Left renal pelvis (tissue), 4 donors: ENCODE results near the gene UQCR11. TPM values are rescaled to one million over a fixed set of nuclear protein-coding genes. Genes with fewer than 3 reads are reported as not detected.

Source experiments
- polyA plus RNA-seq, 4 donors: library from polyadenylated mRNA; unstranded; fragments of 120-200 nt; gene quantifications; one replicate each; pipeline ENCODE4 v1.2.1, GENCODE V29; 2013; ENCODE audit not compliant: insufficient read length in 4 of 4

The UQCR11 gene
- polyA plus RNA-seq, 4 donors: 86.3 to 159 (median 107) TPM

Other genes with a start within 250 kb of the UQCR11 start
- gene NDUFS7, start 221.6 kb downstream of the UQCR11 start, polyA plus RNA-seq: 10 to 100 TPM; 32.0 to 90.9 (median 46.4) TPM
- 10 to 100 TPM; 24.2 to 37.3 (median 30.3) TPM for gene GAMT, start 203.9 kb downstream of the UQCR11 start, polyA plus RNA-seq
- 100 to 1,000 TPM in 1 of 4 donors, 10 to 100 TPM in 3; 61.7 to 103 (median 80.9) TPM for gene DAZAP1, start 197.9 kb downstream of the UQCR11 start, polyA plus RNA-seq
- 100 to 1,000 TPM; 544 to 886 (median 605) TPM for gene RPS15, start 167.1 kb downstream of the UQCR11 start, polyA plus RNA-seq
- 1 to 10 TPM; 1.0 to 1.5 (median 1.2) TPM for gene APC2, start 155.3 kb downstream of the UQCR11 start, polyA plus RNA-seq
- 10 to 100 TPM; 16.5 to 37.0 (median 21.9) TPM for gene C19orf25, start 126.2 kb downstream of the UQCR11 start, polyA plus RNA-seq
- 1 to 10 TPM; 2.1 to 9.8 (median 5.2) TPM for gene PCSK4, start 115.1 kb downstream of the UQCR11 start, polyA plus RNA-seq
- 10 to 100 TPM in 2 of 4 donors, 1 to 10 TPM in 2; 2.2 to 23.5 (median 14.0) TPM for gene REEP6, start 114.3 kb downstream of the UQCR11 start, polyA plus RNA-seq
- gene ADAMTSL5, start 92.4 kb downstream of the UQCR11 start, polyA plus RNA-seq: 1 to 10 TPM in 2 of 4 donors, under 1 TPM in 2; 0.79 to 2.5 (median 0.96) TPM
- under 1 TPM; 0.11 to 0.70 (median 0.35) TPM for gene PLK5, start 81.4 kb downstream of the UQCR11 start, polyA plus RNA-seq
- gene MEX3D, start 37.1 kb downstream of the UQCR11 start, polyA plus RNA-seq: 10 to 100 TPM; 21.8 to 33.4 (median 31.2) TPM
- 10 to 100 TPM; 43.1 to 80.9 (median 44.9) TPM for gene MBD3, start 12.6 kb downstream of the UQCR11 start, polyA plus RNA-seq
- 100 to 1,000 TPM; 104 to 127 (median 108) TPM for gene TCF3, start 47.2 kb upstream of the UQCR11 start, polyA plus RNA-seq
- under 1 TPM in 3 of 4 donors, not detected in 1; 0.03 to 0.05 (median 0.03) TPM for gene ONECUT3, start 148.0 kb upstream of the UQCR11 start, polyA plus RNA-seq
- 1 to 10 TPM in 1 of 4 donors, under 1 TPM in 3; 0.36 to 2.0 (median 0.64) TPM for gene ATP8B3, start 206.8 kb upstream of the UQCR11 start, polyA plus RNA-seq
- 10 to 100 TPM; 20.5 to 30.3 (median 21.7) TPM for gene REXO1, start 243.0 kb upstream of the UQCR11 start, polyA plus RNA-seq